GM19395 (cell line): ENCODE results near the gene PADI1.

Experiments
- ATAC-seq: cut with Tn5 transposase; IDR thresholded peaks from one replicate; pipeline ENCODE4 v1.9.1; 2021; ENCODE audit warnings: mild to moderate bottlenecking, moderate library complexity; ENCODE audit not compliant: unreplicated experiment

PADI1 gene

GRCh38 chr1:17265950-17266349 lies 61.0 kb downstream of the PADI1 start:
- no peak for ATAC-seq

GRCh38 chr1:17270891-17271765 lies 66.2 kb downstream of the PADI1 start:
- ATAC-seq, result no peak

GRCh38 chr1:17272066-17272465 lies 67.1 kb downstream of the PADI1 start:
- no peak for ATAC-seq

GRCh38 chr1:17272646-17273045 lies 67.7 kb downstream of the PADI1 start:
- no peak for ATAC-seq

GRCh38 chr1:17273096-17273495 lies 68.2 kb downstream of the PADI1 start:
- ATAC-seq, result no peak

GRCh38 chr1:17274186-17275170 lies 69.5 kb downstream of the PADI1 start:
- ATAC-seq, result no peak

GRCh38 chr1:17276568-17276967 lies 71.6 kb downstream of the PADI1 start:
- ATAC-seq, result no peak

- no peak for ATAC-seq
Measured at GRCh38 chr1:17277511-17278159, 72.7 kb downstream of the PADI1 start.

GRCh38 chr1:17278996-17279830 lies 74.3 kb downstream of the PADI1 start:
- ATAC-seq, result no peak

GRCh38 chr1:17280436-17280835 lies 75.5 kb downstream of the PADI1 start:
- no peak for ATAC-seq

GRCh38 chr1:17280894-17281293 lies 76.0 kb downstream of the PADI1 start:
- no peak for ATAC-seq

- ATAC-seq, result no peak
Measured at GRCh38 chr1:17281775-17282181, 76.8 kb downstream of the PADI1 start.

- ATAC-seq, result no peak
Measured at GRCh38 chr1:17282836-17283235, 77.9 kb downstream of the PADI1 start.

- no peak for ATAC-seq
Measured at GRCh38 chr1:17286646-17287045, 81.7 kb downstream of the PADI1 start.

GRCh38 chr1:17287130-17287776 lies 82.3 kb downstream of the PADI1 start:
- ATAC-seq, result no peak

- ATAC-seq, result no peak
Measured at GRCh38 chr1:17289721-17290120, 84.8 kb downstream of the PADI1 start.

- no peak for ATAC-seq
Measured at GRCh38 chr1:17290553-17290952, 85.6 kb downstream of the PADI1 start.

- no peak for ATAC-seq
Measured at GRCh38 chr1:17292299-17293160, 87.6 kb downstream of the PADI1 start.
